OCI-LY7 (cell line): ENCODE measurements around the gene CRTAP.

Experiments used
- EZH2phosphoT487 ChIP-seq: fragments of 200-600 bp; sonication (generic); IDR thresholded peaks from 2 replicates; pipeline ENCODE4 v1.6.1; 2018; ENCODE audit warnings: low read depth, borderline replicate concordance, mild to moderate bottlenecking, mixed run types, antibody characterized with exemption, low read length, moderate library complexity, mixed read lengths
- TF ChIP-seq, protein P1 (sequence below): fragments of 200-600 bp; sonication (generic); conservative IDR thresholded peaks from 2 replicates; pipeline ENCODE4 v1.5.1; 2014; ENCODE audit warnings: mild to moderate bottlenecking, antibody characterized with exemption, low read length, moderate library complexity, mixed read lengths

- TF ChIP-seq, protein P1, sequence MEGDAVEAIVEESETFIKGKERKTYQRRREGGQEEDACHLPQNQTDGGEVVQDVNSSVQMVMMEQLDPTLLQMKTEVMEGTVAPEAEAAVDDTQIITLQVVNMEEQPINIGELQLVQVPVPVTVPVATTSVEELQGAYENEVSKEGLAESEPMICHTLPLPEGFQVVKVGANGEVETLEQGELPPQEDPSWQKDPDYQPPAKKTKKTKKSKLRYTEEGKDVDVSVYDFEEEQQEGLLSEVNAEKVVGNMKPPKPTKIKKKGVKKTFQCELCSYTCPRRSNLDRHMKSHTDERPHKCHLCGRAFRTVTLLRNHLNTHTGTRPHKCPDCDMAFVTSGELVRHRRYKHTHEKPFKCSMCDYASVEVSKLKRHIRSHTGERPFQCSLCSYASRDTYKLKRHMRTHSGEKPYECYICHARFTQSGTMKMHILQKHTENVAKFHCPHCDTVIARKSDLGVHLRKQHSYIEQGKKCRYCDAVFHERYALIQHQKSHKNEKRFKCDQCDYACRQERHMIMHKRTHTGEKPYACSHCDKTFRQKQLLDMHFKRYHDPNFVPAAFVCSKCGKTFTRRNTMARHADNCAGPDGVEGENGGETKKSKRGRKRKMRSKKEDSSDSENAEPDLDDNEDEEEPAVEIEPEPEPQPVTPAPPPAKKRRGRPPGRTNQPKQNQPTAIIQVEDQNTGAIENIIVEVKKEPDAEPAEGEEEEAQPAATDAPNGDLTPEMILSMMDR, result no peak
- TF ChIP-seq EZH2phosphoT487, result no peak
Observed at GRCh38 chr3:33171580-33171979, 57.8 kb downstream of the CRTAP start.
